ENCODE data around the gene SELENOV. TPM values are rescaled to one million over a fixed set of nuclear protein-coding genes. Genes with fewer than 3 reads are reported as not detected.

The SELENOV gene
- total RNA-seq, 4 donors from 2014 or later = 2.5 to 4.4 (median 3.3) TPM

GRCh38 chr19:39533791-39534190, 18.9 kb downstream of the SELENOV start:
- Histone ChIP-seq H3K4me1 (peaks cover 4 to 12% of the 10 kb centered on the region in 2 donors), H3K4me3 (replicated peaks in 1 of 3) (no peak overlapping the region), H3K27ac (no peak overlapping the region), H3K9me3 (no peaks in the 10 kb centered on the region), H3K27me3 (no peaks in the 10 kb centered on the region), H3K36me3 (no peaks in the 10 kb centered on the region)
- intact Hi-C loops (cut with DNase I) = loop anchor here (2.0 to 10.0 kb wide), 2 partner anchors 61 to 89 kb away; partner anchors contain the start of gene SUPT5H
- TF ChIP-seq CTCF (IDR thresholded peaks at IDR 0.05) (no peak), POLR2A (IDR thresholded peaks at IDR 0.05) (no peak)
- 64 to 67% methylated on average over 3 of the region's 3 CpGs for WGBS, 2 donors
- DNase-seq = no peak

GRCh38 chr19:39539165-39539517, 24.2 kb downstream of the SELENOV start:
- peak overlapping the region; percentile 23 to 87 (median 47) for H3K4me3 ChIP-seq (replicated peaks in 1 of 3)

GRCh38 chr19:39539518-39540332, 24.8 kb downstream of the SELENOV start, which contains the start of gene EID2:
EID2 (minus strand) TSS chr19:39540161; CDS start chr19:39540079, 82 bp downstream.
- Histone ChIP-seq H3K36me3 (no peaks in the 10 kb centered on the region), H3K4me1 (peaks cover 9 to 12% of the 10 kb centered on the region in 2 donors), H3K27me3 (no peaks in the 10 kb centered on the region), H3K27ac (peak within 1 kb of the TSS; percentile 70 to 98 (median 88)), H3K4me3 (replicated peaks in 1 of 3) (peak within 1 kb of the TSS; percentile 23 to 87 (median 47)), H3K9me3 (no peaks in the 10 kb centered on the region)
- DNase-seq = peak; percentile 95 to 96
- peak; percentile 53 to 96 (median 82) for TF ChIP-seq CTCF (IDR thresholded peaks at IDR 0.05)
- TF ChIP-seq POLR2A (IDR thresholded peaks at IDR 0.05) = peak; percentile 49 to 94
- intact Hi-C loops (cut with DNase I) = loop anchor here (5.0 to 10.0 kb wide), 2 partner anchors 42 to 95 kb away; partner anchors contain the start of genes DLL3 and SUPT5H
- WGBS, 2 donors = 0 to 1% methylated on average over 15 to 26 of the region's 84 CpGs

More at GRCh38 chr19:39539165-39539517, 24.2 kb downstream of the SELENOV start:
- intact Hi-C loops (cut with DNase I) = loop anchor here (5.0 to 10.0 kb wide), 2 partner anchors 42 to 94 kb away; partner anchors contain the start of genes DLL3 and SUPT5H
- no peak for TF ChIP-seq POLR2A (IDR thresholded peaks at IDR 0.05)
- TF ChIP-seq CTCF (IDR thresholded peaks at IDR 0.05) = no peak
- WGBS, 2 donors = 2 to 4% methylated on average over 10 of the region's 10 CpGs
- H3K9me3 ChIP-seq = no peaks in the 10 kb centered on the region
- no peaks in the 10 kb centered on the region for H3K27me3 ChIP-seq
- H3K27ac ChIP-seq = peak overlapping the region; percentile 70 to 98 (median 88)
- H3K36me3 ChIP-seq = no peaks in the 10 kb centered on the region
- H3K4me1 ChIP-seq = peaks cover 9 to 12% of the 10 kb centered on the region in 2 donors
- DNase-seq = no peak

- peaks cover 9 to 12% of the 10 kb centered on the region in 2 donors for H3K4me1 ChIP-seq
- intact Hi-C loops (cut with DNase I) = no loop called here
- H3K4me3 ChIP-seq (replicated peaks in 1 of 3) = no peak overlapping the region
- H3K27me3 ChIP-seq = no peaks in the 10 kb centered on the region
- no peak overlapping the region for H3K27ac ChIP-seq
- no peaks in the 10 kb centered on the region for H3K9me3 ChIP-seq
- WGBS, 2 donors = 6 to 10% methylated on average over 10 of the region's 10 CpGs
- TF ChIP-seq POLR2A (IDR thresholded peaks at IDR 0.05) (no peak), CTCF (IDR thresholded peaks at IDR 0.05) (no peak)
- no peaks in the 10 kb centered on the region for H3K36me3 ChIP-seq
- DNase-seq = no peak
Observed at GRCh38 chr19:39540333-39540673, 25.4 kb downstream of the SELENOV start.

GRCh38 chr19:39542206-39542605, 27.3 kb downstream of the SELENOV start:
- Histone ChIP-seq H3K4me1 (peaks cover 9 to 12% of the 10 kb centered on the region in 2 donors), H3K27me3 (no peaks in the 10 kb centered on the region), H3K4me3 (replicated peaks in 1 of 3) (no peak overlapping the region), H3K27ac (no peak overlapping the region), H3K36me3 (no peaks in the 10 kb centered on the region), H3K9me3 (no peaks in the 10 kb centered on the region)
- intact Hi-C loops (cut with DNase I) = no loop called here
- TF ChIP-seq POLR2A (IDR thresholded peaks at IDR 0.05) (no peak), CTCF (IDR thresholded peaks at IDR 0.05) (no peak)
- DNase-seq = no peak
- 47 to 71% methylated on average over 2 of the region's 2 CpGs for WGBS, 2 donors

Measured in thyroid gland (tissue), 4 donors.